Measurements from ENCODE around the gene MARF1.
"Not testable (repeated sequence)": the region's sequence is repeated elsewhere in the genome, so short reads cannot be mapped to it uniquely, and the experiment has no call there.

Gene MARF1

DNA sequence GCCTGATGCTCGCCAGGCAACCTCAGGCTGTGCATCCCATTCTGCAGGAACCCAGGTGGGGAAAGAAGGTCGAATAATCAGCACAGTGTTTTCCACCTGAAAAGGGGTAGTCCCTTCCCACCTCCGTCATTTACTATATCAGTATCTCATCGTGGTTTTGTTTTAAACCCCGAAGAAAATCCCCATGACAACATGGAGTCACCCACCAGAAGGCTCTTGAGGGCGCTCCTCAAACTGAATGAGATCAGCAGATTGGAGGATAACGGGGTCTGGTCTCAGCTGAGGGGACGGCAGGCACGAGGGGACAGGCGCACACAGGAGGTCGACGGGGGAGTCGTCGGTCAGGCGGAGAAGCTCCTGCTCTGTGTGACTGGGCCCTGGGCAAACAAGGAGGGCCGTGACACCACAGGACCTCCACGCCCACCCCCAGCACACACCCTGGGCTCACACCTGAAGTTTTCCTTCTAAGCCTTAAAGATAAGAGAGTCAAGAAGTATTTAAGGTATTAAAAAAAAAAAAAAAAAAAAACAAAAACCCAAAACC lies 44.2 kb downstream of the MARF1 start:
- no peak for DNase-seq

DNA sequence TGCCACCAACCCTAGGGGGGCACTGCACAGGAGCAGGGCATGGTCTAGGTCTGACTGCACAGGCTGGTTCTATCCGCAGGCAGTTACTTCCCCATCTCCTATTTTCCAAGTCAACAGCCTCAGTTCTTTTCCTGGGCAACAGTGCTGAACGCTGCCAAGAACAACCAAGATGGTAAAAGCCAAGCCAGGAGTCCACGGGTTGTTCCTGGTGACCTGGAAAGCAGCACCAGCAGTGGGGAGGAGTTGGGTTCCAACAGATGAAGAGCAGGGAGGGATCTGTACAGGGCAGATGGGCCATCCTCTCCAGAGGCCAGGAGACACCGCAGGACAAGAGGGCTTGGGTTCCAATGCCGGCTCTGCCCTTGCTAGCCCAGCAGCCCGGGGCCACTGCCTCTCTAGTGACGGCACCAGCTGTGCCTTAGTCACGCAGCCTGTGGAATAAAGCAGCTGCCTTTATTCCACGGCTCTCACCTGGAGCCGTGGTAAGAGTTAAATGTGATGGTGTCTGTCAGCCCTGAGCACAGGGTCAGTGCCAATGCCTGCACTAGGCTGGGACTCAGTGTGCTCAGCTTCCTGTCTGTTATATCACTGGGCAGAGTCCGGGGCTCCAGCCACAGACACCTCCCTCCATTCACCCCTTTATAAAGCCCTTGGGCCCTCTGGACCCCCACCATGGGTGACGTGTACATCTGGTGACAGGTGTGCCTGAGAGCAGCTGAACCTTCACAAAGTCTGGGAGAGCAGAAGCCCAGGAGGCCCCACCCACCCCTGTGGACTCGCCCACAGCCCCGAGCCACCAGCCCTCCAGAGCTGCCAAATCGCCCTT lies 44.9 kb downstream of the MARF1 start:
- no peak for DNase-seq

DNA sequence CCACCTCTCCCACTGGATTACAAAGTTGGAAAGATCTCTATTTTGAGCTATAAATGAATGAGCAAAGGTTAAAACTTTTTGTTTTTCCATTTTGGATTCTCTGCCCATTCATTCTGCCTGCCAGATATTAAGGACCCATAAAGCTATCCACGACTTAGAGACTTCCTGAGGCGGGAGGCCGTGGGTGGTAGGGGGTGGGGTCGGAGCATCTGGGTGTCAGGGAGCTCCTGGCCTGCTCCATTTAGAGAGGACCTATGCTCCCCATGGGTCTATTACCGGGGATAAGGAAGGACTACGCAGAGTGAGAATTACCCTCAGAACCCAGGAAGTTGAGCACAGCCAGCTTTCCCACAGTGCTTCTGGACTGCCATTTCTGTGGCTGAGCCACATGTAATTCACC lies 45.8 kb downstream of the MARF1 start:
- DNase-seq = no peak

DNA sequence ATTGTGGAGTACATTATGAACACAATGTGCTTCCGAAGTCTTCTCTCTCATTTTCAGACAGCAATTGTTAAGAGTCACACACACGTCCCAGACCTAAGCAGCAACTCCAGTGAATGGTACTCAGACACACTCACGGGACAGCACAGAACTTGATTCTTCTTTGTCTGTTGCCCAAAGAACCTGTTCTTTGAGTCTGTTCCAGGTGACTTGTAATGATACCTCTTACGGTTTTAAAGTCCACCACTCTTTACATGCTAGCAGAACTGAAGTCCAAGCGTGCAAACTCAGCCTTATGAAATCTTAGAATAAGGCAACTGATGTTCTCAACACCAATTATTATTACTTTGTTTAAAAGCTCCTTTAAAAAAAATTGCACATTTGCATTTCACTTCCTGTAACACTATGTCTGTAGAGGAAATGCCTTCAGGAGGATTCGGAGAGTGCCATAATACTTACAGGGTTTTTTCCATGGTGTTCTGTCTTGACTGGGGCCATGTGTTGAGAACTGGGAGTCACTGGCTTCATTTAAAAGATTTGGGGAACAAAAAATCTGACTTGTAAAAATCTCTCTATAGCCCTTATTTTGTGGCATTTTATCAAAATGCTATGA lies 48.1 kb downstream of the MARF1 start:
- no peak for DNase-seq

DNA sequence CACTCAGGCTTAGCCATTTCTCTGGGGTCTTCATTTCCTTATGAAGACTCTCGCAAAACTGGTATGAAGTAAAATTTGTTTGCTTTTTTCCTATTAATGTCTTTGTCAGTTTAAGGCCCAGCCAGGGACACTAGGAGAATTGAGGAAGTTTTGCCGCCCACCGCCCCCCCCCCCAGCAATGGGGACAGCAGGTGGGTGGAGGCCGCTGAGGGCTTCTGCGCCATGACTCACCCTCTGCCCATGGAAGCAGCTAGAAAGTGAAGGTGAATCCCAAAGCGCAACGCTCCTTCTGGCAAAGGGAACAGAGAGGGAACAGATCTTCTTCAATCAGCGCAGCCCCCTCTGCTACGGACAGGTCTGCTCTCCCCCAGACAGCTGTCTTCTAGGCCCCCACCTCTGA lies 49.7 kb downstream of the MARF1 start:
- no peak for DNase-seq

DNA sequence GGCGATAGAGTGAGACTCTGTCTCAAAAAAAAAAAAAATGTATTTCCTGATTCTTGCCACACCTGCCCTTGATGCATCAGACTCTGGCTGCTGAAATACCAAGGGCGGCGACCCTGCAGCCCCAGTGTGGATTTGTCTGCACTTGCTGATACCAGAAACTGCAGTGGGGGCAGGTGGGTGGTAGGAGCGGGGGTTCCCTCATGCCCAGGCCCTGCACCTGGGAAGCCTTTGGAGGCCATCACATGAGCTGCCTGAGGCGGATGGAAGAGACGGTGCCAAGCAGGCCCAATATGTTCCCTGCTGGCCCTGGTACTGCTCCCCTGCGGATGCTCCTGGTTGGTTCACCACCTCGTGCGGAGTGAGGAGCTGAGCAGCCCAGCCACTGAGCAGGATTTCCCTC lies 50.6 kb downstream of the MARF1 start:
- DNase-seq = peak; percentile 47

DNA sequence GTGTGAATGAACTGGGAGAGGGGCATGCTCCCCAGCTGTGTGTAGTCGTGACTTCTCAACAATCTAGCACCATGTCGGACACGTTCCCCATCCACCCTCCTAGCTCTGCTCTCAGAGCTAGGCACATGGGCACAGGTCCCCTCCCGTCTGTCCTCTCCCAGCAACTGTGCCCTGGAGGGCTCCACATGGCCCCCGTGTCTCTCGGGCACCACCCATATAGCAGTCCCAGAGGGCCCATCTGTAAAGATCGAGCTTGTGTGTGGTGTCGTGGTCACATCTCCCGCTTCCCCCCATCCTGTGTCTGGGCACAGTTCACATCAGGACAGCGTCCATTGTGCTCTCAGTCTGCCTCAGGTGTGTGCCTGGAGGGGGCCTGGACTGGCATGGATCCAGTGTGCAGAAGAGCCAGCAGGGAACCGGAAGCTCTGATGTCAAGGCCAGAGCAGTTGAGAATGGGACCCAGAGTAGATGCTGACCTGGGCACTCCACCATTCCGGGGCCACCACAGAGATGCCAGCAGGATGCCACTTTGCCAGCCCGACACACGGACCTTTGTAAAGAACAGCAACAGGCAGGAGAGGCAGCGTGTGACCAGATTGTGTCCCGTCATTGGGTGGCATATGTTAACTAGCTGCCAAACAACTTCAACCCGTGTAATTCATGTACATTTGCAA lies 55.7 kb downstream of the MARF1 start:
- no peak for DNase-seq

DNA sequence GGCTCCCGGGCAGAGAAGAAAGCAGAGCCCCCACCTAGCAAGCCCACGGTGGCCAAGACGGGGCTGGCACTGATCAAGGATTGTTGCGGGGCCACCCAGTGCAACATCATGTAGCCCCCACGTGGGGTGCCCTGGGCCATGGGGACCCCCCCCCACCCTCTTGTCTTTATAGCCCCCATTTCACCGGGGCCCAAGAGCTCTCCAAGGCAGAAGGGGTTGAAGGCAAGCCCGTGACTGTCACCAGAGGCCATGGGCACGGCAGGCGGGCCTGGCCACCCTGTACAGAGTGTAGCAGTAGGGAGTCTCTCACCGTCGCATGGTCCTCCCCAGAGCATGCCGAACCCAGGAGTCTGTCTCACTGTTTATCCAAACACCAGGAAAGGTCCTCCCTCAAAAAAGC lies 56.2 kb downstream of the MARF1 start:
- no peak for DNase-seq

DNA sequence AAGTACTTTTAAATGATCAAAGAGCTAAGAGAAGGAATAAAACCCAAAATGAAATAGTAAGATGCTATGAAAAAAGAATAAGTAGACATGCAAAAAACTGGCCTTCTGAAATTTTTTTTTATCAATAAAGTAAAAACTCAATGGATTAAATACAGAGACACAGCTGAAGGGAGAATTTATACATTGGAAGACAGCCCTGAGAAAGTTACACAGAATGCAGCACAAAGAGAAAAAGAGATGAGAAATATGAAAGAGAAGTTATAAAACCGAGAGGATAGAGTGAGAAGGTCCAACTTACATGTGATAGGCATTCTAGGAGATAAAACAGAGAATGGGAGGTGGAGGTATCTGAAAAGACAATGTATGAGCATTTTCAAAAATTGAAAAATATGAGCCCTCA lies 57.0 kb downstream of the MARF1 start:
- DNase-seq = no peak

DNA sequence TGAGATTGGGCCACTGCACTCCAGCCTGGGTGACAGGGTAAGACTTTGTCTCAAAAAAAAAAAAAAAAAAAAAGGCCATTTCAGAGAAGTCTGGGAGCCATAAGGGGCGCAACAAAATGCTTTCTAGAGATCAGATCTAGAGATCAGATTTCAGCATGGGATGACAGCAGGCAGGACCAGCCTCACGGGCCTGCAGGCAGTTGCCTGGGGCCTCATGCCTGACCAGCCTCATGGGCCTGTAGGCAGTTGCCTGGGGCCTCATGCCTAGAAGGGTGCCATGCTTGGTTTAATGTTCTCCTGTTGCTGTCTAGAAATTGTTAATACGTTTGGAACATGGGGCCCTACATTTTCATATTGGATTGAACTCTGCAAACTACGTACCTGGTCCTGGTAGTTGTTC lies 59.4 kb downstream of the MARF1 start:
- no peak for DNase-seq

DNA sequence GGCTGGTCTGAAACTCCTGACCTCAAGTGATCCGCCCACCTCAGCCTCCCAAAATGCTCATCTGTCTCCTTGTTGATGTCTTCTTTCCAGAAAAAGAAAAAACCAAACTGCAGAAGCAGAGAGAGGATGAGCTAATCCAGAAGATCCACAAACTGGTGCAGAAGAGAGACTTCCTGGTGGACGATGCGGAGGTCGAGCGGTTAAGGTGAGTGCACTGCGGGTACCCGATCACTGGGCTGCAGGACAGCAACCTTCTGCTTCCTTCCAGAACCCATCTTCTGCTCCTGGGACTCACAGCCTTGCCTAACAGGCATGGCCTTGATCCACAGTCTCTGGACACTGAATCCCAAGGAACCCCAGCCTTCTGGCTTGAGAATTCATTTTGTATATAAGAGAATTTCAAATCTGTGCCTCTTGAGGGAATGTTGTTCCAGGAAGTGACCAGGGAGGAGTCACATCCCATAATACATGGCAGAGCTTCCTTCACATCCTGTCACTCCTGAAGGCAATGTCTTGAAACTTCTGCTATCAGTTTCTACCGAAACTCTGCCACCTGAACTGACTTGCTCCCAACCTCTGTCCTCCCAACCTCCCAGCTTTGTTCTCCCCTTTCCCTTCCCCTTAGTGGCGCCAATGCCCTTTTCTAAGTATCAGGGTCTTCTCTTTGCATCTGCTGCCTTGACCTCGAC lies 61.7 kb downstream of the MARF1 start:
- no peak for DNase-seq

DNA sequence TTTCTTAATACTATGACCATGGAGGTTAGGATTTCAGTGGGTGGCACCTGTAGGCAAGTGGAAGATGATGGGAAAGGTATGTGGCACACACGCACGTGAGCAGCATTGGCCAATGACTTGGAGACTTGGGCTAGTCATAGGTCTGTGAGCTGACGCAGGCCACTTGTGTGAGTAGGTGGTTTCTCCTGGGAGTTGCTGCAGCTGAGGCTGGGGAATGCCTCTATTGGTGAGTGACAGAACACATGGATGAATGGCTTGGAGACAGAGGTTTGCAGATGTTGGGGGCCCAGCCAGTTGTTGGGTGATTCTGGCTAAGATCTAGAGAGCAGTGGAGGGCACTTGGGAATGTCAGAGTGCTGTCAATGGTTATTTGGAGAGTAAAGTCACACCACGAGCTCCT lies 64.1 kb downstream of the MARF1 start:
- no peak for DNase-seq

DNA sequence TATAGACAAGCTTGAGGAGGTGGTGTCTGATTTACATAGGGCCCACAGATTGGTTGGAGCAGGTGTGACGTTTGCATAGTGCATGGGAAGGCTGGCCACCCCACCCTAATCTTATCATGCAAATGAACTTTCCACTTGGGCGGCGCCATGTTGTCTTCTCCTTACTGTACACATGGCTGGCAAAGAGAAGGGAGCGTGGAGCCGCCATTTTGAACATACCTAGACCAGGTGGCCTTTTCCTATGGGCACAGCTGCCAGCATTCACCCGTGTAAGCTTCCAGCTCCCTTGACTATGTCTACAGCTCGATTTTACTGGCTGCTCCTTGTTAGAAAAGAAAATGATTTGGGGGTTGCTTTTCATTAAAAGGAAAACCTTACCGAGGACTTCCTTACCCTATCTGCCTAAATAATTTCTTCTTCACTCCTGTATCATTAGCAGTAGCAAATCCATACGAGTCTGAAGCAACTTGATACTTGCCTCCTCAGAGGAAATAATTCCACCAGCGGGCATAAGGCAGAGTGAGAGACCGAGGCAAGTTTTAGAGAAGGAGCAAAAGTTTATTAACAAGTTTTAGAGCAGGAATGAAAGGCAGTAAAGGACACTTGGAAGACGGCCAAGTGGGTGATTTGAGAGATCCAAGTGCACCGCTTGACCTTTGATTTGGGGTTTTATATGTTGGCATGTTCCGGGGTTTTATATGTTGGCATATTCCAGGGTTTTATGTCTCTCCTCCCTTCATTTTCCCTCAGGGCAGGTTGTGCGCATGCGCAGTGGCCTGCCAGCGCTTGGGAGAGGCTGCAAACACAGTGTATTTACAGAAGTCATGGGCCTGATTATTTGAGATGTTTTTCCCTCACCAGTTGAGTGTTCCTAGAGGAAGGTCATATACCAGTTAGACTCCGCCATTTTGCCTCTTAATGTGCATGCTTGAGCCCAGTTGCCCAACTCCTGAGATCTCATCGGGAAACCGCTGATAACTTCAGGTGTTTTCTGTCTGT lies 65.7 kb downstream of the MARF1 start:
- DNase-seq = no peak

DNA sequence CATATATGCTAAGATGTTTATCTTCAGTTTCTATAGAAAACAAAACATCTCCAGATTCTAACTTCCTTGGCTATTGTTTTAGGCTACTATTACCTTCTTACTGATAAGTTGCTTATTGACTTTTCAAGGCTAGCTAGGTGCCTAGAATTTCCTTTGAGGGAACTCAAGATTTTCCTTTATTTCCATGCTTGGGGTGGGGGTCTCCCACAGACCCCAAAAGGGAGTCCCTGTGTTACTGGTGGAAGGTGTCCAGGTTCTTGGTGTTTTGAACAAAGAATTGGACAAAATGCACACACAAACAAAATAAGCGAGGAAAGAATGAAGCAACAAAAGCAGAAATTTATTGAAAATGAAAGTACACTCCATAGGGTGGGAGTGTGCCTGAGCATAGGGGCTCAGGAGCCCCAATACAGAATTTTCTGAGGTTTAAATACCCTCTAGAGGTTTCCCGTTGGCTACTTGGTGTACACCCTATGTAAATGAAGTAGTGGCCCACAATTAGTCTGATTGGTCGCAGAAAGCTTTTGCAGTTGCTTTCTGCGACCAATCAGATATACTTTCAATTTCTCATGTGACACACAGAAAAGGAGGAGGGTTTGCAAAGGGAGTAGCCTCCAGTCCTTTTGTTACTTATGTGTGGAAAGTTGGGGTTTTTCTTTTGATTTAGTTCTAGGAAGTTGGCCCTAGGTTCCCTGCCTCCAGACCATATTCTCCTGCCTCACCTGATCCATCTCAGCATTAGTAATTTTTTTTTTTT lies 67.5 kb downstream of the MARF1 start:
- DNase-seq = no peak

DNA sequence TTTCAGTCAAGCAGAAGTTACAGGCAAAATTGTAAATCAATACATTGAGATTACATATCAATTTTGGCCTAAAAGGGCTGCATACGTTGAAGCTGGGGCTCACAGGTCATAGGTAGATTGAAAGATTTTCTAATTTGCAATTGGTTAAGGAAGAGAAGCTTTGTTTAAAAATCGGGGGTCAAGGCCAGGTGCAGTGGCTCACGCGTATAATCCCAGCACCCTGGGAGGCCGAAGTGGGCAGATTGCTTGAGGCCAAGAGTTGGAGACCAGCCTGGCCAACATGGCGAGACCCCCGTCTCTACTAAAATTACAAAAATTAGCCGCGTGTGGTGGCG lies 68.4 kb downstream of the MARF1 start:
- DNase-seq = no peak

DNA sequence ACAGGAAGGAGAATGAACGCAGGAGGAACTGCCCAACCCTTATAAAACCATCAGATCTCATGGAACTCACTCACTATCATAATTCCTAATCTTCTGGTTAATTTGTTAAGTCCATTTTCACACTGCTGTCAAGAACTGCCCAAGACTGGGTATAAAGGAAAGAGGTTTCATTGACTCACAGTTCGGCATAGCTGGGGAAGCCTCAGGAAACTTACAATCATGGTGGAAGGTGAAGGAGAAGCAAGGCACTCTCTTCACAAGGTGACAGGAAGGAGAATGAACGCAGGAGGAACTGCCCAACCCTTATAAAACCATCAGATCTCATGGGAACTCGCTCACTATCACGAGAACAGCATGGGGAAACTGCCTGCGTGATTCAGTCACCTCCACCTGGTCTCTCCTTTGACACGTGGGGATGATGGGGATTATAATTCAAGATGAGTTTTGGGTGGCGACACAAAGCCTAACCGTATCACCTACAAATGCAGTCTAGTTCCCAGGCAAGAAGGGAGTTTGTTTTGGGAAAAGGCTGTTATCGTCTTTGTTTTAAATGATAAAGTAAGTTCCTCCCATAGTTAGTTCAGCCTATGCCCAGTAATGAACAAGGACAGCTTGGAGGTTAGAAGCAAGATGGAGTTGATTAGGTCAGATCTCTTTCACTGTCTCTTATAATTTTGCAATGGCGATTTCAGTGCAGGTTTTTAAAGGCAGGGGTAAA lies 68.9 kb downstream of the MARF1 start:
- not testable (repeated sequence) for DNase-seq

DNA sequence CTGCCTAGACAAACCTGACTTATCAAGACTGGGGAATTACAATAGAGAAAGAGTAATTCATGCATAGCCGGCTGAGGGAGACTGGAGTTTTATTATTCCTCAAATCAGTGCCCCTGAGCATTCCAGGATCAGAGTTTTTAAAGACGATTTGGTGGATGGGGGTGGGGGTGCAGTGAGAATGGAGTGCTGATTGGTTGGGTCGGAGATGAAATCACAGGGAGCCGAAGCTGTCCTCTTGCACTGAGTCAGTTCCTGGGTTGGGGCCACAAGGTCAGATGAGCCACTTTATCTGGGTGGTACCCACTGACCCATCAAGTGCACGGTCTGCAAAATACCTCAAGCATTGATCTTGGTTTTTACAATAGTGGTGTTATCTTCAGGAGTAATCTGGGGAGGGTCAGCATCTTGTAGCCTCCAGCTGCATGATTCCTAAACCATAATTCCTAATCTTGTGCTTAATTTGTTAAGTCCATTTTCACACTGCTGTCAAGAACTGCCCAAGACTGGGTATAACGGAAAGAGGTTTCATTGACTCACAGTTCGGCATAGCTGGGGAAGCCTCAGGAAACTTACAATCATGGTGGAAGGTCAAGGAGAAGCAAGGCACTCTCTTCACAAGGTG lies 69.6 kb downstream of the MARF1 start:
- DNase-seq = no peak

DNA sequence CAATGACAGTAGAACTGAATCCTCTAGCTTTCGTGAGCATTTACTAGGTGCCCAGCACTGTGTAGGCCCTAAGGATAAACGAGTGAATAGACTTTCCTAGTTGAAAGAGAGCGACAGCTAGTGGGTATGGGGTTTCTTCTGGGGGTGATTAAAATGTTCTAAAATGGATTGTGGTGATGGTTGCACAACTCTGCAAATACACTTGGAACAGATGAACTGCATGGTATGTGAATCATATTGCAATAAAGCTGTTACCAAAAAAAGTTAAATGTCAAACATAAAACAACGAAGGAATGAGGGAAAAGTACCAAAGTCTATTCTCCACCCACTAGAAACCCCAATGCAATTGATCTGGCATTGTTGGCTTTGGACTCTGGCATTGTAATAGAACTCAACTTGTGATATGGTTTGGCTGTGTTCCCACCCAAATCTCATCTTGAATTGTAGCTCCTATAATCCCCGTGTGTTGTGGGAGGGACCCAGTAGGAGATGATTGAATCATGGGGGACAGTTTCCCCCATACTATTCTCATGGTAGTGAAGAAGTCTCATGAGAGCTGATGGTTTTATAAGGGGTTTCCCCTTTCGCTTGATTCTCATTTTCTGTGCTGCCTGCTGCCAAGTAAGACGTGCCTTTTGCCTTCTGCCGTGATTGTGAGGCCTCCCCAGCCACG lies 70.5 kb downstream of the MARF1 start:
- no peak for DNase-seq

DNA sequence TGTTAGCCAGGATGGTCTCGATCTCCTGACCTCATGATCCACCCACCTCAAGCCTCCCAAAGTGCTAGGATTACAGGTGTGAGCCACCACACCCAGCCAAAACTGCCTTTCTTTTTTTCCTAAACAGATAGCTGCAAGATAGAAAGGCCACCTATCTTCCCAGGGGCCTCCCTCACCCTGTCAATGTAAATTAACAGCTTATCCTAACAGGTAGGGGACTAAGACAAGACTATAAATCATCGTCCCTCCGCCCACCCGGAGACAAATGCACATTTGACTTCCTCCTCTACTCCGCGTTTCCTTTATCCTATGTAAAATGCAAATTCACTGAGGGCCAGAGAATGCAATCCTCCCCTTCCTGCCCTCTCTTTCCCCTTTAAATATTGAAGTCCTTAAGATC lies 71.4 kb downstream of the MARF1 start:
- no peak for DNase-seq

DNA sequence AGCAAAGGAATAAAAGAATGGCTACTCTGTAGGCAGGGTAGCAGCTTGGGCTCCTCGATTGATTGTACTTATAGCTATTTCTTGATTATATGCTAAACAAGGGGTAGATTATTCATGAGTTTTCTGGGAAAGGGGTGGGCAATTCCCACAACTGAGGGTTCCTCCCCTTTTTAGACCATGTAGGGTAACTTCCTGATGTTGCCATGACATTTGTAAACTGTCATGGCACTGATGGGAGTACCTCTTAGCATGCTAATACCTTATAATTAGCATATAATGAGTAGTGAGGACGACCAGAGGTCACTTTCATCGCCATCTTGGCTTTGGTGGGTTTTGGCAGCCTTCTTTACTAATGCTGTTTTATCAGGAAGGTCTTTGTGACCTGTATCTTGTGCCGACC lies 72.3 kb downstream of the MARF1 start:
- DNase-seq = not testable (repeated sequence)

Data from activated CD8-positive, alpha-beta memory T cell treated with anti-CD3 and anti-CD28 coated beads, Interleukin-2, amount 50 U/mL, for 4 hours (primary cell).